ENCODE measurements around the gene GLS2.

Gene GLS2

GRCh38 chr12:56477521-56478225, 10.3 kb downstream of the GLS2 start:
- TF ChIP-seq SIN3A (IDR thresholded peaks at IDR 0.05; ENCODE audit: borderline replicate concordance, insufficient read depth, low read length), result no peak
- no peak for TF ChIP-seq TAF1 (IDR thresholded peaks at IDR 0.05; ENCODE audit: borderline replicate concordance, insufficient read depth, low read length)
- no peak for TF ChIP-seq FOXP2 (optimal IDR thresholded peaks at IDR 0.05; ENCODE audit: borderline replicate concordance, extremely low read depth, extremely low read length, insufficient read depth)
- TF ChIP-seq REST (IDR thresholded peaks at IDR 0.05; ENCODE audit: insufficient read depth in 1 of 2, low read depth in 2 of 2, low read length in 2 of 2), result no peak
- TF ChIP-seq POLR2AphosphoS5 (IDR thresholded peaks at IDR 0.05; ENCODE audit: low read depth, low read length), result no peak

- no peak for TF ChIP-seq SIN3A (IDR thresholded peaks at IDR 0.05; ENCODE audit: borderline replicate concordance, insufficient read depth, low read length)
- no peak for TF ChIP-seq REST (IDR thresholded peaks at IDR 0.05; ENCODE audit: insufficient read depth in 1 of 2, low read depth in 2 of 2, low read length in 2 of 2)
- no peak for TF ChIP-seq POLR2AphosphoS5 (IDR thresholded peaks at IDR 0.05; ENCODE audit: low read depth, low read length)
- TF ChIP-seq TAF1 (IDR thresholded peaks at IDR 0.05; ENCODE audit: borderline replicate concordance, insufficient read depth, low read length), result no peak
- no peak for TF ChIP-seq FOXP2 (optimal IDR thresholded peaks at IDR 0.05; ENCODE audit: borderline replicate concordance, extremely low read depth, extremely low read length, insufficient read depth)
Observed at GRCh38 chr12:56476972-56477432, 11.0 kb downstream of the GLS2 start.

- TF ChIP-seq TAF1 (IDR thresholded peaks at IDR 0.05; ENCODE audit: borderline replicate concordance, insufficient read depth, low read length), result no peak
- no peak for TF ChIP-seq POLR2AphosphoS5 (IDR thresholded peaks at IDR 0.05; ENCODE audit: low read depth, low read length)
- TF ChIP-seq REST (IDR thresholded peaks at IDR 0.05; ENCODE audit: insufficient read depth in 1 of 2, low read depth in 2 of 2, low read length in 2 of 2), result no peak
- TF ChIP-seq FOXP2 (optimal IDR thresholded peaks at IDR 0.05; ENCODE audit: borderline replicate concordance, extremely low read depth, extremely low read length, insufficient read depth), result no peak
- TF ChIP-seq SIN3A (IDR thresholded peaks at IDR 0.05; ENCODE audit: borderline replicate concordance, insufficient read depth, low read length), result no peak
Observed at GRCh38 chr12:56476143-56476542, 11.8 kb downstream of the GLS2 start.

- TF ChIP-seq POLR2AphosphoS5 (IDR thresholded peaks at IDR 0.05; ENCODE audit: low read depth, low read length) (no peak), TAF1 (IDR thresholded peaks at IDR 0.05; ENCODE audit: borderline replicate concordance, insufficient read depth, low read length) (no peak), FOXP2 (optimal IDR thresholded peaks at IDR 0.05; ENCODE audit: borderline replicate concordance, extremely low read depth, extremely low read length, insufficient read depth) (no peak), REST (IDR thresholded peaks at IDR 0.05; ENCODE audit: insufficient read depth in 1 of 2, low read depth in 2 of 2, low read length in 2 of 2) (no peak), SIN3A (IDR thresholded peaks at IDR 0.05; ENCODE audit: borderline replicate concordance, insufficient read depth, low read length) (no peak)
Observed at GRCh38 chr12:56474389-56474788, 13.6 kb downstream of the GLS2 start.

Measured in PFSK-1 (cell line).